ENCODE measurements around the gene DCLK3.

Gene DCLK3, protein sequence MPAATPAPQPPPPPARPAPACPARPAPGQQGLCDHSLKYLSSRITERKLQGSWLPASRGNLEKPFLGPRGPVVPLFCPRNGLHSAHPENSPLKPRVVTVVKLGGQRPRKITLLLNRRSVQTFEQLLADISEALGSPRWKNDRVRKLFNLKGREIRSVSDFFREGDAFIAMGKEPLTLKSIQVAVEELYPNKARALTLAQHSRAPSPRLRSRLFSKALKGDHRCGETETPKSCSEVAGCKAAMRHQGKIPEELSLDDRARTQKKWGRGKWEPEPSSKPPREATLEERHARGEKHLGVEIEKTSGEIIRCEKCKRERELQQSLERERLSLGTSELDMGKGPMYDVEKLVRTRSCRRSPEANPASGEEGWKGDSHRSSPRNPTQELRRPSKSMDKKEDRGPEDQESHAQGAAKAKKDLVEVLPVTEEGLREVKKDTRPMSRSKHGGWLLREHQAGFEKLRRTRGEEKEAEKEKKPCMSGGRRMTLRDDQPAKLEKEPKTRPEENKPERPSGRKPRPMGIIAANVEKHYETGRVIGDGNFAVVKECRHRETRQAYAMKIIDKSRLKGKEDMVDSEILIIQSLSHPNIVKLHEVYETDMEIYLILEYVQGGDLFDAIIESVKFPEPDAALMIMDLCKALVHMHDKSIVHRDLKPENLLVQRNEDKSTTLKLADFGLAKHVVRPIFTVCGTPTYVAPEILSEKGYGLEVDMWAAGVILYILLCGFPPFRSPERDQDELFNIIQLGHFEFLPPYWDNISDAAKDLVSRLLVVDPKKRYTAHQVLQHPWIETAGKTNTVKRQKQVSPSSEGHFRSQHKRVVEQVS

GRCh38 chr3:36763850-36764703 lies at the start of gene DCLK3:
DCLK3 (minus strand) TSS chr3:36764553; CDS start chr3:36764263, 290 bp downstream.
- DNase-seq (ENCODE audit: low spot score), result no peak

DNA sequence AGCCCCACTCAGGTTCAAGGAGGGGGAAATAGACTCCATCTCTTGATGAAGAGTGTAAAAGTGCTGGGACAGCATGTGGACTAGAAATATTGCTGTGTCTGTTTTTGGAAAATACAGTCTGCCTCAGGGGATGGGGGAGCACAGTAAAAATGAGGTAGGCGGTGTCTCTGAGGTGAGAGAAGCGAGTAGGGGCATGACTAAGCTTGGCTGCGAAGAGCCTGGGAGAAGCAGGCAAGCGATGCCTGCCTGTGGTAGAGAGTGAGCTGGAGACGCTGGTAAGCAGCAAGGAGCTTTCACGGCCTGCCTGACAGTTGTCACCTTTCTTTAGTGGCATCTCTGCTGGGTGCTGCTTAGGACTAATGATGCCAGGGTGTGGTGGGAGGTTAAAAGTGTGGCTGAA lies 49.0 kb upstream of the DCLK3 start:
- DNase-seq (ENCODE audit: low spot score), result no peak

DNA sequence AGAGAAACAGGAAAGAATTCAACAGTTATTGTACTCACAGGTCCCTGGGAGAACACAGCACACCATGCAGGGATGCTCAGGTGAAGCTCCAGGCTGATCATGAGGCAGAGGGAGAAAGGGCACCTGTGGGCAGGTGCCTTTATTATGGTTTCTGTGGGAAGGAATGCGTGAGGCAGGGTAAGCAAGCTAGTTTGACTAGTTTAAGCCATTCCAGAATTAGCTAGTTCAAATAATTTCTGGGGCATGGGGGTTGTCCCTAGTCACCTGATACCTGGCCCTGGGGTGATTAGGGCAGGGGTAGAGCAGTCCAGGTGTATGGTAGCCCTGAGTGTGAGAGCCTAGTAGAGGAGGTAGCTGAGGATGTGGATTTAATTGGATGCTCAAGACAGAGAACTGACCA lies 47.9 kb upstream of the DCLK3 start:
- DNase-seq (ENCODE audit: low spot score), result no peak

- no peak for DNase-seq (ENCODE audit: low spot score)
These were observed 47.4 kb upstream of the DCLK3 start for GRCh38 chr3:36811768-36812167.

DNA sequence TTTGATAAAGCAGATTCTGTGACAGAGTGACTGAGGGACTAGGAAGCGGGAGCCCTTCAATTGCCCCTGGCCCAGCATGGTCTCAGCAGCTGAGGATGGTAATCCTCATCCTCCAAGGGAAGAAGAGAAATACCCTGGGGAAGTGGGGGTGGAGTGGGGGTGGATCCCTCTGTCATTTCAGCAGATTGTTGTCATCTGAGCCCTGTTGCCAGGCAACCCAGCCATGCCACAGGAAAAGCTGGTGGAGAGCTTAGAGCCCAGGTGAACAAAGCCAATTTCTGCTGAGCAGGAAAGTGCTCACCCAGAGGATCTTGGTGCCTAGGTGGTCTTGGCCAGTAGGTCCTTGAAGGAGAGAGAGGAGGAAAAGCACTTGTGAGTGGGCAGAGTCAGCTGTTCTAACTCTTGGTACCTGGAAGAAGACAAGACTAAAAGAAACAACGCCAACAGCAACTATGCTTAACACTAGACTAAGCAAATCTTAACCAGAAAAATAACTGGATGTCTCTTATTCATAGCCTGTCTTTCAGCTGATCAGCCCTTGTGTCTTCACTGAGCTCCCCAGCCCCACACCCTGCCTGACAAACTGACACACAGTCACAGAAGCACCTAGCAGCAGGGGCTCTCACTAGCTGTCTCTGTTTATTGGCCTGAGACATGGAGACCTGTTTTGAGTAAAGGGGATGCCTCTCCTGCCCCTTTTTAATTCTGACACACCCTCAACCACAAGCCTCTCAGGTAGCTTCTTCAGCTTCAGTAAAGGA lies 40.1 kb upstream of the DCLK3 start:
- DNase-seq (ENCODE audit: low spot score), result no peak

GRCh38 chr3:36803091-36803791 lies 38.9 kb upstream of the DCLK3 start:
- DNase-seq (ENCODE audit: low spot score), result no peak

DNA sequence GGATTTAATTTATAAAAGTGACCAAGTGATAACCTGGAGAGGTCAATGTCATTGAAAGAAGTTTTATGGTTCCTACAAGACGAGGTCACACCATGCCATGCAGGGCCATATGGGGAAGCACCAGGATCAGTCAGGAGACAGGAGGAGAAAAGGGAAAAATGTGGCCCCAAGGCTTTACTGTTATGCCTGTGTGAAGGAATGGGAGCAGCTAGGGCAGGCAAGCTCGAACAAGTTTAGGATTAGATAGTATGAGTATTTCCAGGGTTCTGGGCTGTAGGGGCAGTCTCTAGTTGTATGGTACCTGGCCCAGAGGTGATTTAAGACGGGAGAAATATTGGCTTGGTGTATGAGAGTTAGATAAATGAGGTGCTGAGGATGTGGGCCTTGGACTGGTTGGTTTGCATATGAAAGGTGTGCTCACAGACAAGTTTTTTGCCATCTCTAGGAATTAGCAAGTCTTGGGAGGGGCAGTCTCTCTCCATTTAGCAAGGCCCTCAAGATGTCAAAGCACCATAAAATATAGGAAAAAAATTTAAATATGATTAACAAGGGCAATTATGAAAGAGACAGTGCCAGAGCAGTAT lies 36.3 kb upstream of the DCLK3 start:
- DNase-seq (ENCODE audit: low spot score), result no peak

- peak; percentile 79 for DNase-seq (ENCODE audit: low spot score)
These were observed 32.5 kb upstream of the DCLK3 start for GRCh38 chr3:36796881-36797280.

DNA sequence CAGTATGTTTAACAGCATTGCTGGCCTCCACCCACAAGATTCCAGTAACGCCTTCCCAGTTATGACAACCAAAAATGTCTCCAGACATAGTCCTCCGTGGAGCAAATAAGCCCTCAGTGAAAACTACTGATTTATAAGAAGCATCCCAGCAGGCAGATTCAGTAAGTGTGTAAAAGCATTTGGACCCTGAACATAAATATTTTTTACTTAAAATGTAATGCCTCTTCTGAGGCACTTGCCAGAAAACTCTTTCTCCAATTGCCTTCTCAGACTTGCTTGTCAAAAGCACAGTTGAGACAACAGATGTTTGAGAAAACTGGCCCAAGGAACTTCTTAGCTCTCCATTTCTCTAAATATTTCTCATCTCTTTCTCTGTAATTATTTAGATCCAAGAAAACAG lies 31.8 kb upstream of the DCLK3 start:
- DNase-seq (ENCODE audit: low spot score), result no peak

- DNase-seq (ENCODE audit: low spot score), result no peak
These were observed 31.3 kb upstream of the DCLK3 start for GRCh38 chr3:36795622-36796021.

- peak; percentile 23 for DNase-seq (ENCODE audit: low spot score)
These were observed 28.0 kb upstream of the DCLK3 start for GRCh38 chr3:36792342-36792741.

GRCh38 chr3:36790765-36791164 lies 26.4 kb upstream of the DCLK3 start:
- DNase-seq (ENCODE audit: low spot score), result no peak

GRCh38 chr3:36786921-36787890 lies 22.9 kb upstream of the DCLK3 start:
- peak; percentile 64 for DNase-seq (ENCODE audit: low spot score)

DNA sequence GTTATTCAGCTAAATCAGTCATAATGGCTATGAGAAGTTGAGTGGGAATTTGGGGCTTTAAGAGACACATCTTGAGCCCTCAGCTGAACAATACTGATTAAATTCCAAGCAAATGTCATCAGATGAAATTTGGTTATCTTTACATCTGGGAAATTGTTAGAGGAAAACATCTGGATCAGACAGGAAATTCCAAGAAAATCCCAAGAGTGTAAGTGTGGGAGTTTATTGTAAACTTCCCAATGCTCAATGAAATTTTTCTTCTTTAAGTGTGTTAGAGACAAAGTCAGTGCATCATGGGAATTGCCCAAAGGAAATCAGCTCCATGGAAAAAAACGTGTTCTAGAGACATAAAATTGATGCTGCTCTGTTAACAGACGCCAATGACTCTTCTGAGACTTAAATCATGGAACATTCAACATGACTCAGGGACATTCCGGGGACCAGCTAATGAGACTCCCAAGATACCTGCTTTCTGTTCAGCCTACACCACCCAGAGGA lies 19.8 kb upstream of the DCLK3 start:
- DNase-seq (ENCODE audit: low spot score), result no peak

DNA sequence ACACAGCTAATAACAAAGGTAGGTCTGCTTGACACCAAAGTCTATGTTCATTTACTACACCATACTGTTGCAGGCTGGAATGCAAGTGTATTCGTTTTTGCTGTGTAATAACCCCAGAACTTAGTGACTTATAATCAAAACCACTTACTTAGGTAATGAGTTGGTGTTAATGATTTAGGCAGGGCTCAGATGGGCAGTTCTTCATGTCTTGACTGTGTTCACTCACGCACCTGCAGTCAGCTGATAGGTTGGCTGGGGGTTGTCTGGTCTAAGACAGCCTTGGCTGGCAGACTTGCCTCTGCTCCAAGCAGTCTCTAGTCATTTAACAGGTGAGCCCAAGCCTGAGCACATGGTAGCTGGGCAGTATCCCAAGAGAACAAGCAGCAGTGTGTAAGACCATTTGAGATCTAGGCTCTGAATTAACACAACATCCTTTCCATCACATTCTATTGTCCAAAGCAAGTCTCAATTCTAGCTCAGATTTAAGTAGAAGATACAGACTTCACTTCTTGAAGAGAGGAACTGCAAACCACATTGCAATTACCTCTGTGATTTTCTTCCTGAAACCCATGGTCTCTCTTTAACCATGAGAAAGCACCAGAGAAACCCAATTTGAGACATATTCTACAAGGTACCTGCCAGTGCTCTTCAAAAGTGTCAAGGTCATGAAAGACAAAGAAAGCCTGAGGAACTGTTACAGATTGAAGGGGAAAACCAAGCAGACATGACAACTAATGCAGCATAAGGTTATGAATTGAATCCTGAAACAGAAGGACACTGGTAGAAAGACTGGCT lies 13.3 kb upstream of the DCLK3 start:
- no peak for DNase-seq (ENCODE audit: low spot score)

- no peak for DNase-seq (ENCODE audit: low spot score)
These were observed 12.1 kb upstream of the DCLK3 start for GRCh38 chr3:36776436-36776835.

DNA sequence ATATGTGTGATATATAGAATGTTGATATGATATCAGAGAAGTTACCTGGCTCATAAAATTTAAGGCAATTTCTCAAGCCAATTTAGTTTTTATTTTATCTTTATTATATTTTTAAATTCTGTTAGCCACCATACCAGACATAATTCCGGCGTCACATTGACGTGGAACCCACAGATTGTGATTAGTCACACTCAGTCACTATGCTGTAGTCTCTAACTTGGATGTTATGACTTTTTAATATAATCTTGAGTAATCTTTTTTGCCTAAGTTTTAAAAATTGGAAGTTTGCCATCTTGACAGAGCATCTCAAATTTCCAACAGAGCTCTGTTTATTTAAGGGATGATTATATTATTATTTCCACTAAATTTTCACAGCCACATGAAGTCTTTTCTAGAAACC lies 9.7 kb upstream of the DCLK3 start:
- DNase-seq (ENCODE audit: low spot score), result no peak

GRCh38 chr3:36771931-36772330 lies 7.6 kb upstream of the DCLK3 start:
- DNase-seq (ENCODE audit: low spot score), result no peak
